HEK293 (cell line): Measurements from ENCODE around the gene NAP1L1.

Experiments used
- CTCF ChIA-PET: fragments of 350-600 bp; formaldehyde crosslinking; extraction: SDS; loops from one replicate; lab custom pipeline; 2021; ENCODE audit warnings: antibody characterized with exemption; lab: Yijun Ruan, JAX
- POLR2A ChIA-PET: fragments of 300-600 bp; formaldehyde crosslinking; extraction: SDS; loops from one replicate; lab custom pipeline; 2020; ENCODE audit warnings: antibody characterized with exemption, inconsistent platforms; lab: Yijun Ruan, JAX
- H3K27ac ChIP-seq: fragments of 200-500 bp; sonication (Bioruptor generic); 2 replicates; pipeline ENCODE4 v1.5.1; 2014; ENCODE audit warnings: low read depth, low read length, control low read depth, inconsistent platforms; ENCODE audit errors: extremely low read depth
- H3K36me3 ChIP-seq, 2 experiments: fragments of 200-500 bp in 1 of 2; sonication (Bioruptor generic) in 1 of 2; 1 replicate in 1 of 2; 2 replicates in 1 of 2; pipeline ENCODE4 v1.5.1; 2014 to 2017; ENCODE audit warnings: inconsistent platforms in 2 of 2, low read length in 2 of 2; ENCODE audit not compliant: control insufficient read depth in 2 of 2, insufficient read depth in 1 of 2
- H3K4me1 ChIP-seq: fragments of 200-500 bp; sonication (Bioruptor generic); 2 replicates; pipeline ENCODE4 v1.5.1; 2014; ENCODE audit warnings: mild to moderate bottlenecking, low read length, inconsistent platforms; ENCODE audit not compliant: control insufficient read depth, insufficient read depth
- H3K4me3 ChIP-seq: 2 replicates; pipeline ENCODE4 v1.5.1; 2011; ENCODE audit warnings: low read depth, mild to moderate bottlenecking, control low read depth, low read length, moderate library complexity
- H3K9me3 ChIP-seq: fragments of 200-500 bp; sonication (Bioruptor generic); 2 replicates; pipeline ENCODE4 v1.5.1; 2014; ENCODE audit warnings: low read depth, low read length, inconsistent platforms; ENCODE audit not compliant: control insufficient read depth, insufficient read depth
- KLF16 ChIP-seq: fragments of 450-650 bp; formaldehyde crosslinking; IDR thresholded peaks from 2 replicates; pipeline ENCODE4 v1.5.1; 2017; ENCODE audit warnings: missing biosample characterization, missing genetic modification characterization
- PRDM1 ChIP-seq: fragments of 450-650 bp; formaldehyde crosslinking; IDR thresholded peaks from 2 replicates; pipeline ENCODE4; 2016; ENCODE audit warnings: missing biosample characterization, missing genetic modification characterization
- SCRT1 ChIP-seq: fragments of 450-650 bp; formaldehyde crosslinking; IDR thresholded peaks from 2 replicates; pipeline ENCODE4 v1.5.1; 2016; ENCODE audit warnings: missing biosample characterization, missing genetic modification characterization, borderline replicate concordance
- WT1 ChIP-seq: fragments of 450-650 bp; formaldehyde crosslinking; IDR thresholded peaks from 2 replicates; pipeline ENCODE4 v1.5.1; 2016; ENCODE audit warnings: missing biosample characterization, missing genetic modification characterization
- ZBTB11 ChIP-seq: fragments of 450-650 bp; formaldehyde crosslinking; conservative IDR thresholded peaks from 2 replicates; pipeline ENCODE4 v1.5.1; 2016; ENCODE audit warnings: low read depth, missing biosample characterization, missing genetic modification characterization
- ZBTB17 ChIP-seq: fragments of 450-650 bp; formaldehyde crosslinking; IDR thresholded peaks from 2 replicates; pipeline ENCODE4 v1.5.1; 2016; ENCODE audit warnings: missing biosample characterization, missing genetic modification characterization
- ZBTB44 ChIP-seq: fragments of 450-650 bp; IDR thresholded peaks from 2 replicates; pipeline ENCODE4 v1.5.1; 2018; ENCODE audit warnings: missing biosample characterization, mild to moderate bottlenecking, missing genetic modification characterization
- ZBTB49 ChIP-seq: fragments of 450-650 bp; formaldehyde crosslinking; IDR thresholded peaks from 2 replicates; pipeline ENCODE4 v1.5.1; 2016; ENCODE audit warnings: missing biosample characterization, missing genetic modification characterization, low read depth
- ZNF121 ChIP-seq: fragments of 450-650 bp; formaldehyde crosslinking; IDR thresholded peaks from 2 replicates; pipeline ENCODE4 v1.5.1; 2016; ENCODE audit warnings: missing biosample characterization, missing genetic modification characterization
- ZNF133 ChIP-seq: fragments of 450-650 bp; formaldehyde crosslinking; IDR thresholded peaks from 2 replicates; pipeline ENCODE4 v1.5.1; 2016; ENCODE audit warnings: missing biosample characterization, missing genetic modification characterization
- ZNF155 ChIP-seq: fragments of 450-650 bp; formaldehyde crosslinking; IDR thresholded peaks from 2 replicates; pipeline ENCODE4 v1.5.1; 2016; ENCODE audit warnings: missing biosample characterization, missing genetic modification characterization
- ZNF202 ChIP-seq: fragments of 450-650 bp; formaldehyde crosslinking; IDR thresholded peaks from 2 replicates; pipeline ENCODE4 v1.5.1; 2016; ENCODE audit warnings: missing biosample characterization, missing genetic modification characterization, borderline replicate concordance
- ZNF248 ChIP-seq: fragments of 450-650 bp; formaldehyde crosslinking; IDR thresholded peaks from 2 replicates; pipeline ENCODE4 v1.5.1; 2017; ENCODE audit warnings: missing biosample characterization, missing genetic modification characterization
- ZNF26 ChIP-seq: fragments of 450-650 bp; formaldehyde crosslinking; IDR thresholded peaks from 2 replicates; pipeline ENCODE4 v1.5.1; 2016; ENCODE audit warnings: missing biosample characterization, missing genetic modification characterization
- ZNF274 ChIP-seq, 2 experiments: fragments of 200-500 bp in 1 of 2; fragments of 450-650 bp in 1 of 2; sonication (Bioruptor generic) in 1 of 2; formaldehyde crosslinking in 1 of 2; IDR thresholded peaks; 2 replicates each; pipeline versions ENCODE4 v1.5.1 to v1.6.1; 2014 to 2016; ENCODE audit warnings: borderline replicate concordance in 1 of 2, inconsistent platforms in 1 of 2, low read length in 1 of 2, missing biosample characterization in 1 of 2, missing genetic modification characterization in 1 of 2
- ZNF341 ChIP-seq: fragments of 450-650 bp; formaldehyde crosslinking; IDR thresholded peaks from 2 replicates; pipeline ENCODE4; 2016; ENCODE audit warnings: low read depth, missing biosample characterization, missing genetic modification characterization
- ZNF354C ChIP-seq: fragments of 450-650 bp; formaldehyde crosslinking; IDR thresholded peaks from 2 replicates; pipeline ENCODE4 v1.5.1; 2016; ENCODE audit warnings: missing biosample characterization, missing genetic modification characterization, low read depth, borderline replicate concordance
- ZNF416 ChIP-seq: fragments of 450-650 bp; formaldehyde crosslinking; IDR thresholded peaks from 2 replicates; pipeline ENCODE4 v1.5.1; 2016; ENCODE audit warnings: missing biosample characterization, missing genetic modification characterization
- ZNF513 ChIP-seq: fragments of 450-650 bp; IDR thresholded peaks from 2 replicates; pipeline ENCODE4 v1.5.1; 2018; ENCODE audit warnings: missing biosample characterization, missing genetic modification characterization
- ZNF610 ChIP-seq: fragments of 450-650 bp; formaldehyde crosslinking; IDR thresholded peaks from 2 replicates; pipeline ENCODE4 v1.5.1; 2016; ENCODE audit warnings: missing biosample characterization, missing genetic modification characterization, borderline replicate concordance
- ZNF629 ChIP-seq: fragments of 450-650 bp; formaldehyde crosslinking; IDR thresholded peaks from 2 replicates; pipeline ENCODE4 v1.5.1; 2017; ENCODE audit warnings: missing biosample characterization, missing genetic modification characterization
- ZNF645 ChIP-seq: fragments of 450-650 bp; formaldehyde crosslinking; IDR thresholded peaks from 2 replicates; pipeline ENCODE4; 2016; ENCODE audit warnings: missing biosample characterization, missing genetic modification characterization
- ZNF707 ChIP-seq: fragments of 450-650 bp; formaldehyde crosslinking; IDR thresholded peaks from 2 replicates; pipeline ENCODE4 v1.5.1; 2016; ENCODE audit warnings: missing biosample characterization, missing genetic modification characterization

The NAP1L1 gene

GRCh38 chr12:76031414-76032042, 53.0 kb downstream of the NAP1L1 start, which contains the start of gene PHLDA1 (continued):
- TF ChIP-seq ZNF26 (tag by site-specific recombination) (no peak), ZNF133 (tag by site-specific recombination) (no peak), ZNF707 (tag by site-specific recombination) (no peak), ZBTB11 (peak; percentile 81), ZNF274 (IDR thresholded peaks at IDR 0.05; ENCODE audit: low read length) (no peak), ZNF274 (tag by site-specific recombination; IDR thresholded peaks at IDR 0.05; ENCODE audit: borderline replicate concordance) (no peak), ZNF416 (tag by site-specific recombination) (no peak), ZNF155 (tag by site-specific recombination) (no peak), ZNF513 (no peak), ZNF629 (tag by site-specific recombination) (peak; percentile 60), ZNF354C (tag by site-specific recombination) (no peak), ZNF610 (0 out of 2 replicates have a peak, but pooled peaks have one; percentile 68)

- H3K36me3 ChIP-seq = no peaks in the 10 kb centered on the region
- TF ChIP-seq ZNF202 (tag by site-specific recombination) (no peak), ZNF133 (tag by site-specific recombination) (no peak), KLF16 (tag by site-specific recombination) (no peak), ZBTB44 (tag by site-specific recombination) (peak; percentile 79), PRDM1 (no peak), WT1 (no peak), ZNF121 (tag by site-specific recombination) (no peak), ZBTB49 (tag by site-specific recombination) (no peak), ZNF248 (tag by site-specific recombination) (no peak), ZNF341 (peak; percentile 65), ZNF645 (tag by site-specific recombination) (no peak), ZBTB17 (tag by site-specific recombination) (0 out of 2 replicates have a peak, but pooled peaks have one; percentile 3), SCRT1 (tag by site-specific recombination) (no peak)
- TF ChIP-seq, all 188 proteins: peak for 3
- POLR2A ChIA-PET = interaction anchor here (0.8 to 1.8 kb wide), 18 partner anchors 9 to 528 kb away, joined by 3 to 9 read pairs (median 4); partner anchors contain the start of genes BBS10, NAP1L1 and OSBPL8
- H3K27ac ChIP-seq = peak overlapping the region; percentile 76; the same call in 1 of the 2 replicates
- no peaks in the 10 kb centered on the region; the same call in 1 of the 2 replicates for H3K4me1 ChIP-seq
- CTCF ChIA-PET = interaction anchor here (0.6 to 5.0 kb wide), 11 partner anchors 10 to 547 kb away, joined by 3 to 43 read pairs (median 4); no protein-coding TSS in a partner anchor
- H3K4me3 ChIP-seq = peak overlapping the region; percentile 77
- H3K9me3 ChIP-seq = no peaks in the 10 kb centered on the region
Measured at GRCh38 chr12:76031081-76031413, 53.4 kb downstream of the NAP1L1 start.
